ENCODE measurements around the gene MEI1.
"Not testable (repeated sequence)": the region's sequence is repeated elsewhere in the genome, so short reads cannot be mapped to it uniquely, and the experiment has no call there.

Gene MEI1

DNA sequence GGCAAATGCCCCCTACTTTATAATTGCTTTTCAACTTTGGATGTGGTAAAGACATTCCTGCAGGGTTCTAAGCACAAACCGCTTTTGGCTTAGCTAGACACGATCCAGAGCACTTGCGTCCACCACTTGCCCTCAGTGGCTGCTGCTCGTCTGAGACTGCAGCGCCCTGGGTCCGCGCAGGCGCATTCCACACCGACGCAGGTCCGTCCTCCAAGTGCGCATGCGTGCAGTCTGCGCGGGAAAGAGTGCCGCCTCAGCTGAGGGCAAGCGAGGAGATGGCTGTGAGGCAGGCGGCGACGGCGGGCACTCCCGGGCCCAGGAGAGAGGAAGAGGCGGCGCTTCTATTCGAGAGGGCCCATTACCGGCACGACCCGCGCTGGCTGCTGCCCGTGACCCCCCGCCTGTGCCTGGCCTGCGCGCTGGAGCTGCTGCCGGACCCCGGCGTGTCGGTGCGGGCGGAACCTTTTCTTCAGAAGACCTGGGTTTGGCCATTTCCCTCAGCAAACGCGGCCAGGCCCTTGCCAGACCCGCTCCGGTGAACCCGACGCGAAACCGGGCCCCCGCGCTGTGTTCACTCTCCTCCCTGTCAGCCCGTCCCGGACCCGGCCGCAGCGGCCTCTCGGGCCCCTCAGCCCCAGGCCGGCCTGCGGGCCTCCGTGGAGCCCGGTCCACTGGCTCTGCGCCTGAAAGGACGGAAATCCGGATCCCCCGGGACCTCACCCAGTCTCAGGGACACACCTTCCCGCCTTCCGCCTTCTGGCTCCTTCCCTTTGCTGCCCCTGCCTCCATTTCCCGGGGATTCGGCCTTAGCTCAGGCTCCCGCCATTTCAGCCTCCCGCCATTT lies at the start of gene MEI1:
TSS of gene MEI1 (plus strand) at position 240 of the 844 bp plus-strand sequence. CDS start at position 276, 36 bp downstream.
- Mint-ChIP-seq H3K4me1 (ENCODE audit: low read depth) (peaks cover 11% of the 10 kb centered on the region), H3K4me3 (peak within 1 kb of the TSS; percentile 68), H3K27ac (peak within 1 kb of the TSS; percentile 77), H3K27me3 (ENCODE audit: low read depth) (peaks cover 4% of the 10 kb centered on the region), H3K36me3 (ENCODE audit: low read depth) (no peaks in the 10 kb centered on the region), H3K9me3 (no peaks in the 10 kb centered on the region)

- H3K27me3 Mint-ChIP-seq (ENCODE audit: low read depth) = no peaks in the 10 kb centered on the region
- H3K9me3 Mint-ChIP-seq = no peaks in the 10 kb centered on the region
- peaks cover 3% of the 10 kb centered on the region for H3K4me1 Mint-ChIP-seq (ENCODE audit: low read depth)
- no peak overlapping the region for H3K27ac Mint-ChIP-seq
- H3K4me3 Mint-ChIP-seq = no peak overlapping the region
- H3K36me3 Mint-ChIP-seq (ENCODE audit: low read depth) = peaks cover 26% of the 10 kb centered on the region
Measured at GRCh38 chr22:41650229-41650628, 49.1 kb upstream of the MEI1 start.

- Mint-ChIP-seq H3K9me3 (no peaks in the 10 kb centered on the region), H3K27ac (no peak overlapping the region), H3K27me3 (ENCODE audit: low read depth) (no peaks in the 10 kb centered on the region), H3K36me3 (ENCODE audit: low read depth) (peaks cover 29% of the 10 kb centered on the region), H3K4me3 (no peak overlapping the region), H3K4me1 (ENCODE audit: low read depth) (peaks cover 3% of the 10 kb centered on the region)
Measured at GRCh38 chr22:41650821-41651220, 48.5 kb upstream of the MEI1 start.

GRCh38 chr22:41654322-41654721 lies 45.0 kb upstream of the MEI1 start:
- Mint-ChIP-seq H3K27ac (no peak overlapping the region), H3K36me3 (ENCODE audit: low read depth) (peaks cover 42% of the 10 kb centered on the region), H3K27me3 (ENCODE audit: low read depth) (no peaks in the 10 kb centered on the region), H3K4me1 (ENCODE audit: low read depth) (peaks cover 3% of the 10 kb centered on the region), H3K4me3 (no peak overlapping the region), H3K9me3 (no peaks in the 10 kb centered on the region)

DNA sequence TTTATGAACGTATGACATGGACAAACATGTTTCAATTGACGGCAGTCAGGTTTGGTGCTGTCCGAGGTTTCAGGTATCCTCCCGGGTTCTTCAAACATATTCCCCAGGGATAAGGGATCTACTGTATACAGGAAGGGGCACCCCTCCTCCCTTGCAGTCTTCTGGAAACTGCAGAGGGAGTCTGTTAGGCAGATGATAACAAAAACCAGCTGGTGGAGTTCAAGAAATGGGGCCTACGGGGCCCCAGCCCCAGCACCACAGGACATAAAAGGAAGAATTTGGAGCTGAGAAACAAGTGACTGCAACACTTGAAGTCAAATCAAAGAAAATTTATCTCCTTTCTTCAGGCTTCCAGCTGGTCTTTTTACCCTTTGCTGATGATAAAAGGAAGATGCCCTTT lies 42.7 kb upstream of the MEI1 start:
- Mint-ChIP-seq H3K36me3 (ENCODE audit: low read depth) (peaks cover 52% of the 10 kb centered on the region), H3K4me1 (ENCODE audit: low read depth) (peaks cover 3% of the 10 kb centered on the region), H3K9me3 (no peaks in the 10 kb centered on the region)

GRCh38 chr22:41657709-41658108 lies 41.6 kb upstream of the MEI1 start:
- no peaks in the 10 kb centered on the region for H3K27me3 Mint-ChIP-seq (ENCODE audit: low read depth)
- H3K4me3 Mint-ChIP-seq = no peak overlapping the region
- H3K4me1 Mint-ChIP-seq (ENCODE audit: low read depth) = peaks cover 3% of the 10 kb centered on the region
- H3K9me3 Mint-ChIP-seq = no peaks in the 10 kb centered on the region
- no peak overlapping the region for H3K27ac Mint-ChIP-seq
- peaks cover 52% of the 10 kb centered on the region for H3K36me3 Mint-ChIP-seq (ENCODE audit: low read depth)

More for the DNA sequence above, 42.7 kb upstream of the MEI1 start:
- Mint-ChIP-seq H3K27ac (no peak overlapping the region), H3K4me3 (no peak overlapping the region), H3K27me3 (ENCODE audit: low read depth) (no peaks in the 10 kb centered on the region)

DNA sequence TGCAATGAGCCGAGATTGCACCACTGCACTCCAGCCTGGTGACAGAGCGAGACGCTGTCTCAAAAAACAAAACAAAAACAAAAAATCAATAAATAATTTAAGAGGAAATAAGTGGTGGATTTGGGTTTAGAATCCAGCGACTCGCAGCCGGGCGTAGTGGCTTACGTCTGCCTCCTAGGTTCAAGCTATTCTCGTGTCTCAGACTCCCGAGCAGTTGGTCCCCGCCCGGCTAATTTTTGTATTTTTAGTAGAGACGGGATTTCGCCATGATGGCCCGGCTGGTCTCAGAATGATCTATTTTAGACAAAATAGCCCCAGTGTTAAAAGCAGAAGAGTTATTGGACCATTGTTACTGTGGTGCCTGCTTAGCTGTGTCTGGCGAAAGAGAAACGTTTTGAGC lies 40.4 kb upstream of the MEI1 start:
- H3K4me3 Mint-ChIP-seq = no peak overlapping the region
- H3K36me3 Mint-ChIP-seq (ENCODE audit: low read depth) = peaks cover 52% of the 10 kb centered on the region
- no peak overlapping the region for H3K27ac Mint-ChIP-seq
- H3K9me3 Mint-ChIP-seq = no peaks in the 10 kb centered on the region
- peaks cover 3% of the 10 kb centered on the region for H3K4me1 Mint-ChIP-seq (ENCODE audit: low read depth)
- no peaks in the 10 kb centered on the region for H3K27me3 Mint-ChIP-seq (ENCODE audit: low read depth)

DNA sequence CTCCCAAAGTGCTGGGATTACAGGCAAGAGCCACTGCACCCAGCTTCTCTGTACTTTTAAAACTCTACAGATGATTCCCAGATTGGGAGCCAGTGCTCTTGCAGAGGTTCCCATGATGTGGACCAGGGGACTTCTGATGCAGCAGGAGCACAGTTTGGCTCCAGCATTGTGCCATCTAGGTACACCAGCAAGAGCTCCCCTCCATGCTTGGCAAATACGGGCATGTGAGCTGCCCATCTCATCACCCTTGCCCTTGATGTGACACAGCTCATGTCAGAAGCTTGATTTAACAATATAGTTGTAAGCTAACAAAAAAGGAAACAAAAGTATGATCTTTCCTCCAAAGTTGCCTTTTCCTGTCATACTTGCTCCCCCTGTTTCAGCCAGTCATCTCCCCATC lies 39.4 kb upstream of the MEI1 start:
- no peaks in the 10 kb centered on the region for H3K4me1 Mint-ChIP-seq (ENCODE audit: low read depth)
- H3K4me3 Mint-ChIP-seq = no peak overlapping the region
- no peak overlapping the region for H3K27ac Mint-ChIP-seq
- peaks cover 49% of the 10 kb centered on the region for H3K36me3 Mint-ChIP-seq (ENCODE audit: low read depth)
- no peaks in the 10 kb centered on the region for H3K27me3 Mint-ChIP-seq (ENCODE audit: low read depth)
- no peaks in the 10 kb centered on the region for H3K9me3 Mint-ChIP-seq

GRCh38 chr22:41660416-41660815 lies 38.9 kb upstream of the MEI1 start:
- Mint-ChIP-seq H3K9me3 (no peaks in the 10 kb centered on the region), H3K4me3 (no peak overlapping the region), H3K27ac (no peak overlapping the region), H3K4me1 (ENCODE audit: low read depth) (no peaks in the 10 kb centered on the region), H3K27me3 (ENCODE audit: low read depth) (no peaks in the 10 kb centered on the region), H3K36me3 (ENCODE audit: low read depth) (peaks cover 49% of the 10 kb centered on the region)

GRCh38 chr22:41661088-41661487 lies 38.2 kb upstream of the MEI1 start:
- H3K9me3 Mint-ChIP-seq = no peaks in the 10 kb centered on the region
- H3K27ac Mint-ChIP-seq = no peak overlapping the region
- no peak overlapping the region for H3K4me3 Mint-ChIP-seq
- H3K36me3 Mint-ChIP-seq (ENCODE audit: low read depth) = peaks cover 47% of the 10 kb centered on the region
- no peaks in the 10 kb centered on the region for H3K4me1 Mint-ChIP-seq (ENCODE audit: low read depth)
- no peaks in the 10 kb centered on the region for H3K27me3 Mint-ChIP-seq (ENCODE audit: low read depth)

DNA sequence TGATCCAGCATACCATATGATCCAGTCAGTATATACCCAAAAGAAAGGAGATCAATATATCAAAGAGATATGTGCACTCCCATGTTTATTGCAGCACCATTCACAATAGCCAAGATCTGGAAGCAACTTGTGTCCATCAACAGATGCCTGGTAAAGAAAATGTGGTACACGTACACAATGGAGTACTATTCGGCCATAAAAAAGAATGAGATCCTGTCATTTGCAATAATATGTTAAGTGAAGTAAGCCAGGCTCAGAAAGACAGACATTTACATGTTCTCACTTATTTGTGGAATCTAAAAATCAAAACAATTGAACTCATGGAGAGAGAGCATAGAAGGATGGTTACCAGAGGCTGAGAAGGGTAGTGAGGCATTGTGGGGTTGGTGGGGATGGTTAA lies 37.6 kb upstream of the MEI1 start:
- Mint-ChIP-seq H3K4me3 (no peak overlapping the region), H3K27me3 (ENCODE audit: low read depth) (no peaks in the 10 kb centered on the region), H3K4me1 (ENCODE audit: low read depth) (peaks cover under 1% of the 10 kb centered on the region), H3K27ac (no peak overlapping the region), H3K9me3 (no peaks in the 10 kb centered on the region), H3K36me3 (ENCODE audit: low read depth) (peaks cover 44% of the 10 kb centered on the region)

GRCh38 chr22:41663594-41663993 lies 35.7 kb upstream of the MEI1 start:
- H3K4me1 Mint-ChIP-seq (ENCODE audit: low read depth); H3K27me3 Mint-ChIP-seq (ENCODE audit: low read depth); H3K9me3 Mint-ChIP-seq; H3K4me3 Mint-ChIP-seq; H3K27ac Mint-ChIP-seq: not testable (repeated sequence)
- H3K36me3 Mint-ChIP-seq (ENCODE audit: low read depth) = peaks cover 33% of the 10 kb centered on the region

- Mint-ChIP-seq H3K27ac (no peak overlapping the region), H3K4me3 (no peak overlapping the region), H3K4me1 (ENCODE audit: low read depth) (peaks cover 8% of the 10 kb centered on the region), H3K9me3 (no peaks in the 10 kb centered on the region), H3K36me3 (ENCODE audit: low read depth) (peaks cover 35% of the 10 kb centered on the region), H3K27me3 (ENCODE audit: low read depth) (no peaks in the 10 kb centered on the region)
Measured at GRCh38 chr22:41664490-41664889, 34.8 kb upstream of the MEI1 start.

GRCh38 chr22:41664951-41665350 lies 34.4 kb upstream of the MEI1 start:
- peak overlapping the region; percentile 20 for H3K27ac Mint-ChIP-seq
- peaks cover 33% of the 10 kb centered on the region for H3K36me3 Mint-ChIP-seq (ENCODE audit: low read depth)
- no peaks in the 10 kb centered on the region for H3K27me3 Mint-ChIP-seq (ENCODE audit: low read depth)
- no peaks in the 10 kb centered on the region for H3K9me3 Mint-ChIP-seq
- no peak overlapping the region for H3K4me3 Mint-ChIP-seq
- H3K4me1 Mint-ChIP-seq (ENCODE audit: low read depth) = peaks cover 9% of the 10 kb centered on the region

GRCh38 chr22:41668971-41669911 lies 30.1 kb upstream of the MEI1 start:
- Mint-ChIP-seq H3K27me3 (ENCODE audit: low read depth) (no peaks in the 10 kb centered on the region), H3K27ac (peak overlapping the region; percentile 45), H3K4me1 (ENCODE audit: low read depth) (peaks cover 14% of the 10 kb centered on the region)

More at GRCh38 chr22:41668971-41669911, 30.1 kb upstream of the MEI1 start:
- no peak overlapping the region for H3K4me3 Mint-ChIP-seq
- H3K9me3 Mint-ChIP-seq = no peaks in the 10 kb centered on the region
- H3K36me3 Mint-ChIP-seq (ENCODE audit: low read depth) = peaks cover 12% of the 10 kb centered on the region
